ENCODE data around the gene BUB3. TPM values are rescaled to one million over a fixed set of nuclear protein-coding genes. Genes with fewer than 3 reads are reported as not detected.
A peak's percentile ranks its signal among the peaks of the same experiment; 100 is the strongest.

The BUB3 gene
- total RNA-seq, 2 donors from 2014 or later = 64.2 to 77.9 TPM

DNA sequence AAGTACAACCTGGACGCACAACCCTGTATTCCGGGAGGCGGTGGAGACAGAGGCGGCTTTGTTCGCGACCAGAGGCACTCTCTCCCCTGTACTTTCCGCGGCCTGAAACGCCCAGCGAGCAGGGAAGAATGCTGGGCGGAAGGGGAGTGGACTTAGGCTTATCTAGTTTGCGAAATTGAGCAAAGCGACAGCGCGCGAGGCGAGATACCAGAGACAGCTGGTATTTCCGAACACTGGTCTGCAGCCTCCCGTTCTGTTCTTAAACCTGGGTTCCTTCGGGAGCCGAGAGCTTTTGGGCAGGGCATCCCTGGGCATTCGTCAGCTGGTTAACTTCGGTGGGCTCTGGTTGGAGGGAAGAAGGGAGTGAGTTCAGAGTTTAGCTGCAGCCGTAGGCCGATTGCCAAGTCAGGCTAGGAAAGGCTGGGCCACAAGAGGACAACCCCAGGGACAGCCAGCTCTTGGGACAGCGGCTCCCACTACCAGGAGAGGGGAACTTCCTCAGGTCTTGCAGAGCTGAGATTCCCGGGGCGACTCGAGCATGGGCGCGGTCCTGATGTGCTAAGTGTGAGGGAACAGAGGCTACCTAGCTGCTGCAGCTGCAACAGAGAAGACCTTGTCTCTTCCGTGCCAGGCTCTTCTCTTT is 14.6 kb upstream of the BUB3 start:
- H3K27me3 ChIP-seq (replicated peaks; ENCODE audit: insufficient read depth) = peaks cover 64% of the 10 kb centered on the region
- TF ChIP-seq, protein P1, sequence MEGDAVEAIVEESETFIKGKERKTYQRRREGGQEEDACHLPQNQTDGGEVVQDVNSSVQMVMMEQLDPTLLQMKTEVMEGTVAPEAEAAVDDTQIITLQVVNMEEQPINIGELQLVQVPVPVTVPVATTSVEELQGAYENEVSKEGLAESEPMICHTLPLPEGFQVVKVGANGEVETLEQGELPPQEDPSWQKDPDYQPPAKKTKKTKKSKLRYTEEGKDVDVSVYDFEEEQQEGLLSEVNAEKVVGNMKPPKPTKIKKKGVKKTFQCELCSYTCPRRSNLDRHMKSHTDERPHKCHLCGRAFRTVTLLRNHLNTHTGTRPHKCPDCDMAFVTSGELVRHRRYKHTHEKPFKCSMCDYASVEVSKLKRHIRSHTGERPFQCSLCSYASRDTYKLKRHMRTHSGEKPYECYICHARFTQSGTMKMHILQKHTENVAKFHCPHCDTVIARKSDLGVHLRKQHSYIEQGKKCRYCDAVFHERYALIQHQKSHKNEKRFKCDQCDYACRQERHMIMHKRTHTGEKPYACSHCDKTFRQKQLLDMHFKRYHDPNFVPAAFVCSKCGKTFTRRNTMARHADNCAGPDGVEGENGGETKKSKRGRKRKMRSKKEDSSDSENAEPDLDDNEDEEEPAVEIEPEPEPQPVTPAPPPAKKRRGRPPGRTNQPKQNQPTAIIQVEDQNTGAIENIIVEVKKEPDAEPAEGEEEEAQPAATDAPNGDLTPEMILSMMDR (IDR thresholded peaks at IDR 0.05) = no peak
- H3K4me1 ChIP-seq (ENCODE audit: control insufficient read depth in 1 of 2, low read depth in 2 of 2) = peaks cover 23 to 38% of the 10 kb centered on the region in 2 donors
- no peak for DNase-seq (ENCODE audit: low spot score)
- peak overlapping the region in 1 of 2 donors; percentile 30 for H3K27ac ChIP-seq
- no peaks in the 10 kb centered on the region for H3K9me3 ChIP-seq
- H3K36me3 ChIP-seq = no peaks in the 10 kb centered on the region
- ATAC-seq (ENCODE audit: insufficient number of reproducible peaks, low FRiP score, low read depth) = no peak
- H3K4me3 ChIP-seq = no peak overlapping the region

DNA sequence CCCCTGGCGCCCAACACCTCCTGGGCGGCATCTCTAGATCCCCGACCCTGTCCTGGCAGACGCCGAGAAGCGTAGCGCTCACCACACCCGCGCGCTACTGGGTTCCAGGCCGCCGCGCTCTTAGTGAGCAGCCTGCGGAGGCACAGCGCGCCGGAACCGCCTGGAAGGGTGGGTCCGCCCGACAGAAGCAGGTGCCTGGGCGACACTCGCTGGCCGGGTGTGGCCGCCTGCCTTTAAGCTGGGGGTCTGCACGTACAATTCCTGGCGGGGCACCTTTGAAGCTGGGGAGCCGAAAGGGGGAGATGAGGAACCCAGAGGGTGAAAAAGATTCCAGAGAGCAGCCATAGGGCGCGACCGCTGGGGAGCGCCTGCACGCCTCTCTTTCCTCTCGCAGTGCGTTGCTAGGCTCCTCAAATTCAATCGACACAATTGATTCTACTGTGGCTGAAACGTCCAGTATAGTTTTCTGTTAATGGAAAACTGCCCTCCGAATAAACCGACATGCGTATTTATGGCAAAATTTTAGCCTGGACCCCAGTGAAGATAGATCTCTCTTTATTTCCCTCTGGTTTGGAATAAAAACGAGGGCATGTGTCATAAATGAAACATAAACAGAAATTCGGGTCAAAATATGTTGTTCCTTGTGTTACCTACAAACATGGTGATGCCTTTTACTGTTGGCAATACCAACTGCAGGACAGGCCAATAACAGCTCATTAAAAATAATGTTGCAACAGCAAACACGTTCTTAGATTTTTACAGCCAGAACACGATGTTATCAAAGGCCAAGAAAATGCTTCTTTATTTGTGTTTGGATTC is 13.8 kb upstream of the BUB3 start:
- no peak for ATAC-seq (ENCODE audit: insufficient number of reproducible peaks, low FRiP score, low read depth)
- no peak for DNase-seq (ENCODE audit: low spot score)
- Histone ChIP-seq H3K36me3 (no peaks in the 10 kb centered on the region), H3K27ac (peak overlapping the region in 1 of 2 donors; percentile 30), H3K9me3 (no peaks in the 10 kb centered on the region), H3K4me3 (no peak overlapping the region), H3K4me1 (ENCODE audit: control insufficient read depth in 1 of 2, low read depth in 2 of 2) (peaks cover 20 to 33% of the 10 kb centered on the region in 2 donors), H3K27me3 (replicated peaks; ENCODE audit: insufficient read depth) (peaks cover 62% of the 10 kb centered on the region)
- TF ChIP-seq, protein P1 (IDR thresholded peaks at IDR 0.05) = no peak

DNA sequence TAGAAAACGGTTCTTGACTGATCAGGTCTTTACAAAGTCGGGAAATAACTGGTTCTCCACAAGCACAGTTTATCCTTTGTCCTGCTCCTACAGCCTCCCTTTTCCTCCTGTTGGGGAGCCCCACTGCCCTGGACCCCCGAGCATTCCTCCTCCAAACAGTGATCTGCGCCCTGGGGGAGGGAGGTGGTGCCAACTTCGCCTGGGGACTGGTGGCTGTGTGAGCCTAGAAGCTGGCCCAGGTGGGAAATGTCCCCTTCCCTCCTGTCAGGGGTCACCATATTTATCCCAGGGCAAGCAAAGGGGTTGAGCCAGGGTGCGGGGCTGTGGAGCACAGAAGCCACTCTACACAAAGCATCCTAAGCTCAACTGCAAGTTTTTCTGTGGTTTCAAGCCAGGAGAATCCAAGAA is 13.2 kb upstream of the BUB3 start:
- DNase-seq (ENCODE audit: low spot score) (no peak), ATAC-seq (ENCODE audit: insufficient number of reproducible peaks, low FRiP score, low read depth) (no peak)
- peaks cover 67% of the 10 kb centered on the region for H3K27me3 ChIP-seq (replicated peaks; ENCODE audit: insufficient read depth)
- TF ChIP-seq, protein P1 (IDR thresholded peaks at IDR 0.05) = no peak
- H3K4me3 ChIP-seq = no peak overlapping the region
- H3K4me1 ChIP-seq (ENCODE audit: control insufficient read depth in 1 of 2, low read depth in 2 of 2) = peaks cover 16 to 33% of the 10 kb centered on the region in 2 donors
- H3K27ac ChIP-seq = no peak overlapping the region
- no peaks in the 10 kb centered on the region for H3K9me3 ChIP-seq
- H3K36me3 ChIP-seq = no peaks in the 10 kb centered on the region

DNA sequence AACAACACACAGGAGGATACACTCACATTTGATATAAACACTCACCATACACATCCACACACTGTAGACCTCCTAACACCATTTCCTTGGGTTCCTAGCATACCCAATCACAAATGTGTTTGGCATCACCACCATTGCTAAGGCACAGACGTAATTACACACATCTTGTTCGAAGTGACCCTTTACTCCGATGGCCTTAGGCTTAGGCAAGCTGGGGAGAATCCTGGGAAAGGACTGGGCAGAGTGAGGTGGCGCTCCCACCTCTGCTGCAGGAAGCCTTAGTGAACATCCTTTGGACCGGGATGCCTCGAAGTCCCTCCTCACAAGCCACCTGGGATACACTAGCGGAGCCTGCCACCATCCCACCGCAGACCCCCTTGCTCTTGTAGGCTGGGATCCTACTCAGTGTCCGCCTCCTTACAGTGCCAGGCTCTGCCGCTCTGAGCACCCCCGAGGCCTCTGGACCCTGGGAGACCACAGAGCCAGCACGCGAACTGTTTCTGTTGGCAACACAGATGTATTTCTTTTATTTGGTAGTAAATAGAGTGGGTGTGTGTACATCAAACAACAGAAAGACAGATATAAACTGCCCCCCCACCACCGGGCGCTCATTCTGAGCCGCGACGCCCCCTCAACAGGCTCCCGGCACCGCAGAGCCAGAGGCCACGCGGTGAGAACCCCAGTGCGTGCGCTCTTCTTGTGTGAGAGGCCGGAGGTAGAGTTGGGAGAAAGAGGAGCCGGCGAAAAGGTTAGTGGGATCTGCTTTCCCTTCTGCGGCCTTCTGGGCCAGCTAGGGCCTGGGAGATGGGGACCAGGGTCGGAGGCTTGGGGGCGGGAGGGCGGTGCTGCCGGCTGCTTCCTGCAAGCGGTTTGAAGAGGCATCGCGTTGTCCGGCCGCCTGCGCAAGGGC is 12.2 kb upstream of the BUB3 start:
- Histone ChIP-seq H3K4me1 (ENCODE audit: control insufficient read depth in 1 of 2, low read depth in 2 of 2) (peaks cover 7 to 30% of the 10 kb centered on the region in 2 donors), H3K27ac (no peak overlapping the region), H3K9me3 (no peaks in the 10 kb centered on the region), H3K27me3 (replicated peaks; ENCODE audit: insufficient read depth) (peaks cover 78% of the 10 kb centered on the region), H3K4me3 (no peak overlapping the region), H3K36me3 (no peaks in the 10 kb centered on the region)
- TF ChIP-seq, protein P1 (IDR thresholded peaks at IDR 0.05) = no peak
- ATAC-seq (ENCODE audit: insufficient number of reproducible peaks, low FRiP score, low read depth) (no peak), DNase-seq (ENCODE audit: low spot score) (no peak)

All from thoracic aorta (tissue), 2 donors.